DND-41 (cell line): Measurements from ENCODE around the gene ATP1A2.

Experiments used
- ATAC-seq: fragments of 200-7000 bp; cut with Tn5 transposase; 3 replicates; pipeline ENCODE4 v1.9.1; 2021; ENCODE audit warnings: low read depth; ENCODE audit not compliant: insufficient read depth
- DNase-seq: peaks from one replicate; pipeline ENCODE4 v3.0.0-alpha.2; 2020
- H2AFZ ChIP-seq: 2 replicates; pipeline ENCODE4 v1.6.0; 2012; ENCODE audit warnings: low read depth, low read length
- H3K27ac ChIP-seq: 2 replicates; pipeline ENCODE4 v1.5.1; 2012; ENCODE audit warnings: low read length, inconsistent platforms
- H3K27me3 ChIP-seq: fragments of 200-600 bp; sonication (generic); 2 replicates; pipeline ENCODE4 v1.6.0; 2012; ENCODE audit warnings: low read length, mild to moderate bottlenecking, inconsistent platforms; ENCODE audit not compliant: insufficient read depth, poor library complexity
- H3K36me3 ChIP-seq: 2 replicates; pipeline ENCODE4 v1.5.1; 2012; ENCODE audit warnings: low read length, inconsistent platforms; ENCODE audit not compliant: insufficient read depth
- H3K4me1 ChIP-seq: 2 replicates; pipeline ENCODE4 v1.5.1; 2012; ENCODE audit warnings: mild to moderate bottlenecking, low read length; ENCODE audit not compliant: insufficient read depth
- H3K4me2 ChIP-seq: 2 replicates; pipeline ENCODE4 v1.6.0; 2012; ENCODE audit warnings: mild to moderate bottlenecking, moderate library complexity, low read length, inconsistent platforms; ENCODE audit not compliant: insufficient read depth
- H3K4me3 ChIP-seq, 2 experiments: fragments of 200-600 bp in 1 of 2; shearing (Covaris generic) in 1 of 2; 2 replicates each; pipeline ENCODE4 v1.5.1; 2012 to 2016; ENCODE audit warnings: inconsistent platforms in 2 of 2, low read length in 2 of 2, mild to moderate bottlenecking in 2 of 2, low read depth in 1 of 2, moderate library complexity in 1 of 2
- H3K79me2 ChIP-seq: 2 replicates; pipeline ENCODE4 v1.6.0; 2012; ENCODE audit warnings: low read length, inconsistent platforms; ENCODE audit not compliant: insufficient read depth
- H3K9ac ChIP-seq: 2 replicates; pipeline ENCODE4 v1.6.0; 2012; ENCODE audit warnings: low read depth, mild to moderate bottlenecking, inconsistent platforms, low read length, moderate library complexity
- H3K9me3 ChIP-seq: 2 replicates; pipeline ENCODE4 v1.5.1; 2012; ENCODE audit warnings: low read length, moderate library complexity, mild to moderate bottlenecking, inconsistent platforms; ENCODE audit not compliant: insufficient read depth, severe bottlenecking
- H4K20me1 ChIP-seq: 2 replicates; pipeline ENCODE4 v1.6.0; 2012; ENCODE audit warnings: low read length; ENCODE audit not compliant: insufficient read depth
- CTCF ChIP-seq: IDR thresholded peaks from 2 replicates; pipeline ENCODE4 v1.5.1; 2012; ENCODE audit warnings: borderline replicate concordance, low read length, moderate library complexity, mild to moderate bottlenecking; ENCODE audit not compliant: poor library complexity, severe bottlenecking; ENCODE audit errors: extremely low read depth
- EZH2 ChIP-seq: IDR thresholded peaks from 3 replicates; pipeline ENCODE4 v1.6.1; 2012; ENCODE audit warnings: borderline replicate concordance, low read depth, mild to moderate bottlenecking, moderate library complexity, low read length, inconsistent platforms; ENCODE audit not compliant: severe bottlenecking

Gene ATP1A2

GRCh38 chr1:160115545-160116282, at the start of gene ATP1A2:
Gene ATP1A2, plus strand, starts transcription at chr1:160115759. Its CDS starts 103 bp downstream, at chr1:160115862.
- H3K9ac ChIP-seq = no peak within 1 kb of the TSS

GRCh38 chr1:160066829-160067745, 48.5 kb upstream of the ATP1A2 start:
- H3K27ac ChIP-seq = no peak overlapping the region
- TF ChIP-seq EZH2 (no peak), CTCF (no peak)

More at GRCh38 chr1:160115545-160116282, at the start of gene ATP1A2:
- H2AFZ ChIP-seq = no peak within 1 kb of the TSS
- H3K4me2 ChIP-seq = no peak within 1 kb of the TSS
- TF ChIP-seq EZH2 (no peak), CTCF (no peak)
- H3K27ac ChIP-seq = no peak within 1 kb of the TSS
- H3K4me3 ChIP-seq = no peak within 1 kb of the TSS
- peaks cover 32% of the 10 kb centered on the region for H3K27me3 ChIP-seq
- no peak for ATAC-seq
- H3K36me3 ChIP-seq = no peaks in the 10 kb centered on the region
- H3K9me3 ChIP-seq = no peaks in the 10 kb centered on the region
- DNase-seq = no peak
- H4K20me1 ChIP-seq = no peaks in the 10 kb centered on the region
- H3K4me1 ChIP-seq = no peaks in the 10 kb centered on the region
- no peaks in the 10 kb centered on the region for H3K79me2 ChIP-seq

GRCh38 chr1:160068225-160068624, 47.3 kb upstream of the ATP1A2 start:
- DNase-seq (no peak), ATAC-seq (no peak)
- Histone ChIP-seq H2AFZ (no peak overlapping the region), H3K4me3 (no peak overlapping the region), H3K4me1 (peaks cover 19% of the 10 kb centered on the region), H3K4me2 (no peak overlapping the region), H3K27me3 (no peaks in the 10 kb centered on the region), H3K36me3 (no peaks in the 10 kb centered on the region), H4K20me1 (no peaks in the 10 kb centered on the region), H3K9ac (no peak overlapping the region), H3K9me3 (no peaks in the 10 kb centered on the region), H3K27ac (no peak overlapping the region), H3K79me2 (no peaks in the 10 kb centered on the region)
- TF ChIP-seq EZH2 (no peak), CTCF (no peak)

More at GRCh38 chr1:160066829-160067745, 48.5 kb upstream of the ATP1A2 start:
- Histone ChIP-seq H2AFZ (no peak overlapping the region), H3K9me3 (no peaks in the 10 kb centered on the region), H3K9ac (no peak overlapping the region), H3K36me3 (no peaks in the 10 kb centered on the region), H3K27me3 (no peaks in the 10 kb centered on the region), H3K4me2 (no peak overlapping the region), H4K20me1 (no peaks in the 10 kb centered on the region), H3K4me1 (peaks cover 19% of the 10 kb centered on the region), H3K79me2 (no peaks in the 10 kb centered on the region), H3K4me3 (no peak overlapping the region)
- ATAC-seq (no peak), DNase-seq (no peak)
